H1 (cell line): ENCODE results near the gene LOC128125822.

Source experiments
- KDM1A ChIP-seq: fragments of 200-600, 300-600 bp; sonication (generic); IDR thresholded peaks from 2 replicates; pipeline ENCODE4 v1.7.1; 2016; ENCODE audit warnings: mild to moderate bottlenecking, low read length, borderline replicate concordance
- TCF12 ChIP-seq: IDR thresholded peaks from 2 replicates; pipeline ENCODE4 v1.6.1; 2011; ENCODE audit warnings: low read depth, mild to moderate bottlenecking, low read length

LOC128125822 gene

GRCh38 chr6:63533026-63533425 lies 39.3 kb upstream of the LOC128125822 start (continued):
- TF ChIP-seq KDM1A (no peak), TCF12 (no peak)
